Measurements from ENCODE around the gene ADRA2B.

The ADRA2B gene

GRCh38 chr2:96154506-96155380 is 38.4 kb upstream of the ADRA2B start:
- H3K4me1 ChIP-seq (ENCODE audit: control insufficient read depth, insufficient read depth, low read length): no peaks in the 10 kb centered on the region
- H3K27ac ChIP-seq (ENCODE audit: low read depth, low read length): no peak overlapping the region
- no peaks in the 10 kb centered on the region for H3K27me3 ChIP-seq (ENCODE audit: control insufficient read depth, insufficient read depth, low read length)
- no peaks in the 10 kb centered on the region for H3K36me3 ChIP-seq (ENCODE audit: control insufficient read depth, insufficient read depth, low read length)
- H3K4me3 ChIP-seq (ENCODE audit: low read length): no peak overlapping the region
- no peak overlapping the region for H3K9ac ChIP-seq (ENCODE audit: low read length)

GRCh38 chr2:96153991-96154431 is 37.6 kb upstream of the ADRA2B start:
- Histone ChIP-seq H3K36me3 (ENCODE audit: control insufficient read depth, insufficient read depth, low read length) (no peaks in the 10 kb centered on the region), H3K27me3 (ENCODE audit: control insufficient read depth, insufficient read depth, low read length) (no peaks in the 10 kb centered on the region), H3K9ac (ENCODE audit: low read length) (no peak overlapping the region), H3K4me1 (ENCODE audit: control insufficient read depth, insufficient read depth, low read length) (no peaks in the 10 kb centered on the region), H3K4me3 (ENCODE audit: low read length) (no peak overlapping the region), H3K27ac (ENCODE audit: low read depth, low read length) (no peak overlapping the region)

GRCh38 chr2:96153291-96153713 is 36.9 kb upstream of the ADRA2B start:
- Histone ChIP-seq H3K27ac (ENCODE audit: low read depth, low read length) (no peak overlapping the region), H3K9ac (ENCODE audit: low read length) (no peak overlapping the region), H3K36me3 (ENCODE audit: control insufficient read depth, insufficient read depth, low read length) (no peaks in the 10 kb centered on the region), H3K27me3 (ENCODE audit: control insufficient read depth, insufficient read depth, low read length) (no peaks in the 10 kb centered on the region), H3K4me3 (ENCODE audit: low read length) (no peak overlapping the region), H3K4me1 (ENCODE audit: control insufficient read depth, insufficient read depth, low read length) (no peaks in the 10 kb centered on the region)

GRCh38 chr2:96152304-96153161 is 36.2 kb upstream of the ADRA2B start:
- no peak overlapping the region for H3K9ac ChIP-seq (ENCODE audit: low read length)
- no peaks in the 10 kb centered on the region for H3K4me1 ChIP-seq (ENCODE audit: control insufficient read depth, insufficient read depth, low read length)

GRCh38 chr2:96151595-96152303 is 35.4 kb upstream of the ADRA2B start:
- no peaks in the 10 kb centered on the region for H3K36me3 ChIP-seq (ENCODE audit: control insufficient read depth, insufficient read depth, low read length)
- no peak overlapping the region for H3K4me3 ChIP-seq (ENCODE audit: low read length)
- H3K27ac ChIP-seq (ENCODE audit: low read depth, low read length): no peak overlapping the region
- H3K4me1 ChIP-seq (ENCODE audit: control insufficient read depth, insufficient read depth, low read length): no peaks in the 10 kb centered on the region
- H3K9ac ChIP-seq (ENCODE audit: low read length): no peak overlapping the region
- H3K27me3 ChIP-seq (ENCODE audit: control insufficient read depth, insufficient read depth, low read length): no peaks in the 10 kb centered on the region

More at GRCh38 chr2:96152304-96153161, 36.2 kb upstream of the ADRA2B start:
- no peaks in the 10 kb centered on the region for H3K27me3 ChIP-seq (ENCODE audit: control insufficient read depth, insufficient read depth, low read length)
- H3K36me3 ChIP-seq (ENCODE audit: control insufficient read depth, insufficient read depth, low read length): no peaks in the 10 kb centered on the region
- H3K4me3 ChIP-seq (ENCODE audit: low read length): no peak overlapping the region
- H3K27ac ChIP-seq (ENCODE audit: low read depth, low read length): no peak overlapping the region

- H3K4me3 ChIP-seq (ENCODE audit: low read length): no peak overlapping the region
- no peak overlapping the region for H3K27ac ChIP-seq (ENCODE audit: low read depth, low read length)
- no peak overlapping the region for H3K9ac ChIP-seq (ENCODE audit: low read length)
- no peaks in the 10 kb centered on the region for H3K27me3 ChIP-seq (ENCODE audit: control insufficient read depth, insufficient read depth, low read length)
- H3K36me3 ChIP-seq (ENCODE audit: control insufficient read depth, insufficient read depth, low read length): no peaks in the 10 kb centered on the region
- H3K4me1 ChIP-seq (ENCODE audit: control insufficient read depth, insufficient read depth, low read length): no peaks in the 10 kb centered on the region
Measured at GRCh38 chr2:96150791-96151594, 34.6 kb upstream of the ADRA2B start.

- H3K27me3 ChIP-seq (ENCODE audit: control insufficient read depth, insufficient read depth, low read length): no peaks in the 10 kb centered on the region
- H3K9ac ChIP-seq (ENCODE audit: low read length): no peak overlapping the region
- no peaks in the 10 kb centered on the region for H3K4me1 ChIP-seq (ENCODE audit: control insufficient read depth, insufficient read depth, low read length)
- H3K27ac ChIP-seq (ENCODE audit: low read depth, low read length): no peak overlapping the region
- H3K36me3 ChIP-seq (ENCODE audit: control insufficient read depth, insufficient read depth, low read length): no peaks in the 10 kb centered on the region
- H3K4me3 ChIP-seq (ENCODE audit: low read length): no peak overlapping the region
Measured at GRCh38 chr2:96150007-96150640, 33.8 kb upstream of the ADRA2B start.

GRCh38 chr2:96148410-96149217 is 32.2 kb upstream of the ADRA2B start:
- H3K27me3 ChIP-seq (ENCODE audit: control insufficient read depth, insufficient read depth, low read length): no peaks in the 10 kb centered on the region
- H3K27ac ChIP-seq (ENCODE audit: low read depth, low read length): no peak overlapping the region
- H3K36me3 ChIP-seq (ENCODE audit: control insufficient read depth, insufficient read depth, low read length): no peaks in the 10 kb centered on the region
- H3K4me3 ChIP-seq (ENCODE audit: low read length): no peak overlapping the region
- no peaks in the 10 kb centered on the region for H3K4me1 ChIP-seq (ENCODE audit: control insufficient read depth, insufficient read depth, low read length)
- no peak overlapping the region for H3K9ac ChIP-seq (ENCODE audit: low read length)

- H3K36me3 ChIP-seq (ENCODE audit: control insufficient read depth, insufficient read depth, low read length): no peaks in the 10 kb centered on the region
- H3K9ac ChIP-seq (ENCODE audit: low read length): no peak overlapping the region
- no peak overlapping the region for H3K27ac ChIP-seq (ENCODE audit: low read depth, low read length)
- H3K27me3 ChIP-seq (ENCODE audit: control insufficient read depth, insufficient read depth, low read length): no peaks in the 10 kb centered on the region
- no peaks in the 10 kb centered on the region for H3K4me1 ChIP-seq (ENCODE audit: control insufficient read depth, insufficient read depth, low read length)
- no peak overlapping the region for H3K4me3 ChIP-seq (ENCODE audit: low read length)
Measured at GRCh38 chr2:96147593-96148201, 31.3 kb upstream of the ADRA2B start.

- Histone ChIP-seq H3K4me3 (ENCODE audit: low read length) (no peak overlapping the region), H3K27me3 (ENCODE audit: control insufficient read depth, insufficient read depth, low read length) (no peaks in the 10 kb centered on the region), H3K4me1 (ENCODE audit: control insufficient read depth, insufficient read depth, low read length) (no peaks in the 10 kb centered on the region), H3K27ac (ENCODE audit: low read depth, low read length) (no peak overlapping the region), H3K36me3 (ENCODE audit: control insufficient read depth, insufficient read depth, low read length) (no peaks in the 10 kb centered on the region), H3K9ac (ENCODE audit: low read length) (no peak overlapping the region)
Measured at GRCh38 chr2:96146881-96147592, 30.7 kb upstream of the ADRA2B start.
